Body of pancreas (tissue), 4 donors: Measurements from ENCODE around the gene LIN28A. TPM values are rescaled to one million over a fixed set of nuclear protein-coding genes. Genes with fewer than 3 reads are reported as not detected.

Experiments
- ATAC-seq: fragments of 150-250 bp; one replicate; pipeline ENCODE4 v1.9.1; 2016
- DNase-seq, 4 donors: peaks; one replicate each; pipeline ENCODE4 v3.0.0-alpha.2; 2019
- H3K27ac ChIP-seq, 4 donors: fragments of 200-600 bp; sonication (generic); 1 replicate in 3 of 4; 2 replicates in 1 of 4; pipeline versions ENCODE4 v1.5.1 to v1.6.1; 2016 to 2019; ENCODE audit warnings: mild to moderate bottlenecking in 1 of 4, mixed read lengths in 1 of 4, moderate library complexity in 1 of 4
- H3K27me3 ChIP-seq, 2 donors: fragments of 200-600 bp; sonication (generic); one replicate each; pipeline ENCODE4 v1.6.0; 2016; ENCODE audit warnings: mild to moderate bottlenecking in 1 of 2
- H3K36me3 ChIP-seq, 2 donors: fragments of 200-600 bp; sonication (generic); replicated peaks in 1 of 2; 2 replicates each; pipeline ENCODE4 v1.5.1; 2016; ENCODE audit warnings: low read depth in 2 of 2; ENCODE audit not compliant: insufficient read depth in 1 of 2
- H3K4me1 ChIP-seq: fragments of 200-600 bp; sonication (generic); one replicate; pipeline ENCODE4 v1.6.0; 2016
- H3K4me3 ChIP-seq, 2 donors: fragments of 200-600 bp; sonication (generic); 1 replicate in 1 of 2; 2 replicates in 1 of 2; pipeline ENCODE4 v1.5.1; 2016 to 2019
- H3K9me3 ChIP-seq, 3 donors: fragments of 200-600 bp; sonication (generic); 1 replicate in 2 of 3; 2 replicates in 1 of 3; pipeline ENCODE4 v1.5.1; 2016
- CTCF ChIP-seq, 7 experiments: fragments of 450-650 bp in 4 of 7; fragments of 200-600 bp in 3 of 7; sonication (generic) in 3 of 7; IDR thresholded peaks; one replicate each; pipeline ENCODE4 v1.5.1; 2016 to 2019; ENCODE audit warnings: antibody characterized with exemption in 7 of 7
- POLR2A ChIP-seq, 3 donors: fragments of 450-650 bp; IDR thresholded peaks; one replicate each; pipeline ENCODE4 v1.6.1; 2016; ENCODE audit warnings: antibody characterized with exemption in 3 of 3, mild to moderate bottlenecking in 2 of 3
- WGBS, 2 donors: methylation state at CpG; one replicate each; pipeline ENCODE4 v1.1.5; 2017; 5-methylcytosine and 5-hydroxymethylcytosine counted together
- intact Hi-C: fragments of 100-400 bp; cut with DNase I; formaldehyde crosslinking; loops from one replicate; pipeline ENCODE4 v1.15.1; 2023
- total RNA-seq, 2 donors: library from RNA; depleted of rRNA; stranded (reverse); fragments of >200 nt; gene quantifications; one replicate each; pipeline ENCODE4 v1.1.0, GENCODE V29; 2016

Gene LIN28A, protein sequence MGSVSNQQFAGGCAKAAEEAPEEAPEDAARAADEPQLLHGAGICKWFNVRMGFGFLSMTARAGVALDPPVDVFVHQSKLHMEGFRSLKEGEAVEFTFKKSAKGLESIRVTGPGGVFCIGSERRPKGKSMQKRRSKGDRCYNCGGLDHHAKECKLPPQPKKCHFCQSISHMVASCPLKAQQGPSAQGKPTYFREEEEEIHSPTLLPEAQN
- not detected for total RNA-seq

DNA sequence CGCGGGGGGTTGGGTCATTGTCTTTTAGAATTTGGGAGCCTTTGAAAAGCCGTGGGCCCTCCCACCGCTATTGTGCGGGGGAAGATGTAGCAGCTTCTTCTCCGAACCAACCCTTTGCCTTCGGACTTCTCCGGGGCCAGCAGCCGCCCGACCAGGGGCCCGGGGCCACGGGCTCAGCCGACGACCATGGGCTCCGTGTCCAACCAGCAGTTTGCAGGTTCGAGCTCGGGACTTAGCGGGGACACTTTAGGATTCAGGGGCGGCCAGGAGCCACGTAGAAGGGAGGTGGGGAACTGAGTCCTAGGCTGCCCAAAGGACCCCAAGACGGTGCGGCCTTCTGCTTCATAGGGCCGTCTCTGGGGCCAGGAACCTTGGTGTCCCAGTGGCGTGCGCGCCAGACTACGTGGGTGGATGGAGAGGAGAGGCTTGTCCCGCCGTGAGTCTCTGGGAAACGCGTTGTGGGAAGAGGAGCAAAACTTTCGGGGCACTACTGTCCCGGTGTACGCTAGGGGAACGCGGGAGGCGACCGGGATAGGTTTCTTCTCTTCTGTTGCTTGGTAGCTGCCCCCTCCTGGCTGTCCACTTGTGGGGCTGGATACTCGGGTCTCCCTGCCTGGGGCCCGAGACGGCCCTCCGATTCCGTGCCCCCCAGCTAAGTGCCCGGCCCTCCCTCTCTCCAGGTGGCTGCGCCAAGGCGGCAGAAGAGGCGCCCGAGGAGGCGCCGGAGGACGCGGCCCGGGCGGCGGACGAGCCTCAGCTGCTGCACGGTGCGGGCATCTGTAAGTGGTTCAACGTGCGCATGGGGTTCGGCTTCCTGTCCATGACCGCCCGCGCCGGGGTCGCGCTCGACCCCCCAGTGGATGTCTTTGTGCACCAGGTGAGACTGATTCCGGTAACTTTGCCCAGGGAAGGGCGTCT, at the start of gene LIN28A:
LIN28A (plus strand) TSS at position 112 of the 918 bp plus-strand sequence; CDS start at position 187, 75 bp downstream.
- TF ChIP-seq CTCF (IDR thresholded peaks at IDR 0.05) (no peak), POLR2A (IDR thresholded peaks at IDR 0.05) (no peak)
- intact Hi-C loops = no loop called here
- 3 to 6% methylated on average over 6 to 70 of the region's 70 CpGs for WGBS, 2 donors
- Histone ChIP-seq H3K4me1 (no peaks in the 10 kb centered on the region), H3K27ac (no peak within 1 kb of the TSS), H3K4me3 (no peak within 1 kb of the TSS), H3K36me3 (no peaks in the 10 kb centered on the region), H3K9me3 (no peaks in the 10 kb centered on the region), H3K27me3 (peaks cover 0 to 29% of the 10 kb centered on the region in 2 donors)
- ATAC-seq (no peak), DNase-seq (no peak)

- no peak for ATAC-seq
- H3K9me3 ChIP-seq = no peaks in the 10 kb centered on the region
- H3K4me3 ChIP-seq = no peak overlapping the region
- intact Hi-C loops = no loop called here
- no peak overlapping the region for H3K27ac ChIP-seq
- 82 to 86% methylated on average over 4 to 12 of the region's 12 CpGs for WGBS, 2 donors
- no peak for DNase-seq
- H3K36me3 ChIP-seq = no peaks in the 10 kb centered on the region
- H3K27me3 ChIP-seq = peaks cover 6 to 17% of the 10 kb centered on the region in 2 donors
- peaks cover 17% of the 10 kb centered on the region for H3K4me1 ChIP-seq
- TF ChIP-seq CTCF (IDR thresholded peaks at IDR 0.05) (no peak), POLR2A (IDR thresholded peaks at IDR 0.05) (no peak)
These were observed 49.0 kb upstream of the LIN28A start for GRCh38 chr1:26361605-26362122.

GRCh38 chr1:26362331-26362730, 48.3 kb upstream of the LIN28A start:
- no peaks in the 10 kb centered on the region for H3K36me3 ChIP-seq

More at GRCh38 chr1:26362331-26362730, 48.3 kb upstream of the LIN28A start:
- intact Hi-C loops = no loop called here
- Histone ChIP-seq H3K4me1 (peaks cover 17% of the 10 kb centered on the region), H3K9me3 (no peaks in the 10 kb centered on the region), H3K4me3 (no peak overlapping the region), H3K27ac (no peak overlapping the region), H3K27me3 (peaks cover 6 to 17% of the 10 kb centered on the region in 2 donors)
- WGBS, 2 donors = 77 to 79% methylated on average over 3 of the region's 3 CpGs
- TF ChIP-seq CTCF (IDR thresholded peaks at IDR 0.05) (no peak), POLR2A (IDR thresholded peaks at IDR 0.05) (no peak)
- no peak for ATAC-seq
- no peak for DNase-seq
